Measurements from ENCODE around the gene SRCIN1. TPM values are rescaled to one million over a fixed set of nuclear protein-coding genes. Genes with fewer than 3 reads are reported as not detected.
A peak's percentile ranks its signal among the peaks of the same experiment; 100 is the strongest.

The SRCIN1 gene
- total RNA-seq, 2 donors from 2014 or later = 1.4 to 3.0 TPM

- DNase-seq (no peak), ATAC-seq (no peak)
- intact Hi-C loops (cut with DNase I) = no loop called here
Observed at GRCh38 chr17:38601539-38602351, 4.0 kb downstream of the SRCIN1 start.

- no peak for DNase-seq
- ATAC-seq = no peak
- intact Hi-C loops (cut with DNase I) = no loop called here
Observed at GRCh38 chr17:38600906-38601305, 4.8 kb downstream of the SRCIN1 start.

- intact Hi-C loops (cut with DNase I) = no loop called here
- DNase-seq (no peak), ATAC-seq (no peak)
Observed at GRCh38 chr17:38600416-38600815, 5.3 kb downstream of the SRCIN1 start.

GRCh38 chr17:38599398-38599856, 6.3 kb downstream of the SRCIN1 start:
- DNase-seq (no peak), ATAC-seq (no peak)
- intact Hi-C loops (cut with DNase I) = no loop called here

GRCh38 chr17:38598995-38599394, 6.8 kb downstream of the SRCIN1 start:
- intact Hi-C loops (cut with DNase I) = no loop called here
- ATAC-seq (no peak), DNase-seq (no peak)

DNA sequence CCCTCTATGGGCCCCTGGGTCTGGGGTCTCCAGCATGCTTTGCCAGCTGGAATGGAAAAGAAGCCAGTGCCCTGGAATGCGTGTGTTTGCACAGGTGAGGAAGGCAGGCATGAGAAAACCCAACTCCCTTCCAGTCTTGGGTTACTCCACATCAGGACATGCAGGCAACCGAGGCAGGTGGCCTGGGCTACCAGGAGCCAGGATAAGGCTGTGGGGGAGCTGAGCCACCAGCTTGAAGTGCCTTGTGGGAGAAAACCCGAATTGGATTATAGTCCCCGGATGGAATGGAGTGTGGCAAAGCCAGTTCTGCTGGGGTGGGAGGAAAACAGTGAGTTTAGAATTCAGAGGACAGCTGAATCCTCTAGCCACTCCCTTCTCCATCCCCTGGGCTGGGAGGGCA, 7.2 kb downstream of the SRCIN1 start:
- intact Hi-C loops (cut with DNase I) = no loop called here

DNA sequence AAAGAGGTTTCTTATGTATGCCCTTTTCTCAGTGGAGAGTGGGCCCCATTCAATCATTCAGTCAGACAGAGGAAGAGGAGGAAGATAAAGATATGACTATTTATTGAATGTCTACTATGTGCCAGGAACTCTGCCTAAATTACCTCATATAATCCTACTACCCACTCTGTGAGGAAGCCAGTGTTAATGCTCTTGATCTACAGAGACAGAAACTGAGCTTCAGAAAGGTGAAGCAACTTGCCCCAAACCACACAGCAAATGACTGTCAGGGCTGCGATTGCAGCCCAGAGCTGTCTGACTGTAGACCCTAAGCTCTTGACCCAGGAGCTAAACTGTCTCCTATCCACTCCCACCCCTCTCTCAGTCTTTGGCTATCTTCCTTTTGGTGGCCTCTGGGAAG, 8.4 kb downstream of the SRCIN1 start:
- DNase-seq = no peak
- no peak for ATAC-seq
- intact Hi-C loops (cut with DNase I) = no loop called here

More for the DNA sequence above, 7.2 kb downstream of the SRCIN1 start:
- no peak for DNase-seq
- peak in 1 of 2 donors; percentile 20 for ATAC-seq

GRCh38 chr17:38596651-38597050, 9.1 kb downstream of the SRCIN1 start:
- no peak for ATAC-seq
- DNase-seq = no peak
- intact Hi-C loops (cut with DNase I) = no loop called here

GRCh38 chr17:38595892-38596291, 9.9 kb downstream of the SRCIN1 start:
- intact Hi-C loops (cut with DNase I) = no loop called here
- DNase-seq (no peak), ATAC-seq (no peak)

GRCh38 chr17:38594152-38594551, 11.6 kb downstream of the SRCIN1 start:
- ATAC-seq (no peak), DNase-seq (no peak)
- intact Hi-C loops (cut with DNase I) = no loop called here

DNA sequence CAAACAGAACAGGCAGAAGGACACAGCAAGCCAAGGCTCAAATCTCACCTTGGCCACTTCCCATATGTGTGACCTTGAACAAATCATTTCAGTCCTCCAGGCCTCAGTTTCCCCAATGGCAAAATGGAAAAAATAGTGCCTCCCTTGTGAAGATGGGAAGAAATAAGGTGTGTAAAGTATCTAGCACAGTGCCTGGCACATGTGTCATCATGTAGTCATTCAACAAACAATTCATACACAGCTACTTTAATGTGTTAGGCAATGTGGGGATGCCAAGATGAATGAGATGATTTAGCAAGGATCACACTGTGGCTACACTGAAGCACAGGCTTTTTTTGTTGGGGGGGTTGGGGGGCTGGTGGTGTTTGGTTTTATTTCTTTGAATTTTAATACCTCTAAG, 13.3 kb downstream of the SRCIN1 start:
- no peak for ATAC-seq
- DNase-seq = no peak
- intact Hi-C loops (cut with DNase I) = no loop called here

DNA sequence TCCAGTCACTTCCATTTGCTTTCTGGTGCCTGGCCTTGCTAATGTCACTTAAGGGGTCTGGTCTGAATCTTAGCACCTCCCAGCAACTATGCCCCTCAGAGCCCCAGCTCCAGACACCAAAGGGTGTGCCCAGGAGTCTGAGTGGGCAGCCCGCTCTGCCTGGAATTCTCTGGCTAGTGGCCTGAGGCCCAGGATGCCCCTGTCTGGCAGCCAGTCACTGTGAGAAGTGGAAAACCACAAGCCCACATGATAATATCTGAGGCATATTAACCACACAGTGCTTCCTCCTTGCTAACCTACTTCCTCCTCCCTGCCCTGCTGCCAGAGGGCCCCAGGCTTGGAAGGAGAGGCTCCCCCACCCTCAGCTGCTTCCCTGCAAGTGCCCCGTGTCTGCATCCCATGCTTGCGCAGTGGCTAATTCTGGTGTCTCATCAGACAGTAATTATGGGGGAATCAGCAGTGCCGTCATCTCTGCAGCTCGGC, 14.0 kb downstream of the SRCIN1 start:
- DNase-seq (no peak), ATAC-seq (peak in 1 of 2 donors; percentile 62)
- intact Hi-C loops (cut with DNase I) = no loop called here

DNA sequence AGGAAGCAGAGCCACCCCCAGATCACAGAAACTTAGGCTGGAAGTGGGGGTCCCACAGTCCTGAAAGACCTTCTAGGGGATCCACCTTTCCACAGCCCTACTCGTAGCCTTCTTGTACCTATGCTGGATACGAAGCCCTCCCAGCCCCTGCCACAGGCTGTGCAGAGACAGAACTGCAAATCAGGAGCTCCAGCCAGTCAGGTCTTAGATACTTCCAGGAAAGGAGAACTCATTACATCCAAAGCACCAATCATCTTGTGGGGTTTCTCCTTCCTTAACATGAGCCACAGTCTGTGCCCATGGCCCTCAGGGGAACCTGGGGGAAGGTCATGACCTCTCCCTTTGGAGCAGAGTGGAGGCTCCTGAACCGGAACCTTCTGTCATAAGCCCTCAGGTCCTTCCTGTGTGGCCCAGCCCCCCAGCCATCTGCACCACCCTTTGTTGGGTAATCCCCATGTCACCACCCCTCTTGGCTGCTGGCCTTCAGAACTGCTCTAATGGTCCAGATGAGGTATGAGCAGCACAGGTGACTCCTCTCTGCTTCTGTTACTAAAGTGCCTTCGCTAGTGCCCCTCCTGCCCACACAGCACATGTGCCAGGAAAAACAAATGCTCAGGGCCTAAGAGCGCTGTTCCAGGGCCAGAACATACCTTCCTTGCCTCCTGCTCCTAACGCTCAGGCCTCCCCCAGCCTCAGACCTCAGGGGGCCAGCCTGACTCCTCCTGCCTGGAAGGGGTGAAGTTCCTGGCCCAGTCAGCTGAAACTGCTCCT, 14.6 kb downstream of the SRCIN1 start:
- DNase-seq = no peak
- ATAC-seq = peak in 1 of 2 donors; percentile 18
- intact Hi-C loops (cut with DNase I) = no loop called here

GRCh38 chr17:38589462-38590114, 16.2 kb downstream of the SRCIN1 start:
- intact Hi-C loops (cut with DNase I) = loop anchor here in 1 of 2 donors (10.0 kb wide), 1 partner anchor 165 kb away; the partner anchor contains the start of gene ARHGAP23
- ATAC-seq (no peak), DNase-seq (no peak)

DNA sequence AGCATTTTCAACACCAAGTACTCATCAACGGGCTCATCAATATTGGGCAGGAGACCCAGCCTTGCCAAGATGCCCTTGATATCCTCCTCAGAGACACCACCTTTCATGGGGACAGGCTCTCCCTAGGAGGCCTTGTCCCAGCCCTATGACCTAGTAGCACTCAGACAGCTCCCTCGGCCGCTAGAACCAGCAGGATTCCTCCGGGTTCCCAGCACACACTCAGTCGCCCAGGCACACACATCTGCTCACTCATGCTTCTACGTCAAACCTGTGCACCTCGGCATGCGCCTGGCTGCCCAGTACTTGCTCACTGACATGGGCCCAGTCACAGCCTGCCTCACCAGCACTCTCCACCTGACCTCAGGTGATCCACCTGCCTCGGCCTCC, 17.0 kb downstream of the SRCIN1 start:
- no peak for DNase-seq
- intact Hi-C loops (cut with DNase I) = loop anchor here in 1 of 2 donors (10.0 kb wide), 1 partner anchor 164 kb away; the partner anchor contains the start of gene ARHGAP23

DNA sequence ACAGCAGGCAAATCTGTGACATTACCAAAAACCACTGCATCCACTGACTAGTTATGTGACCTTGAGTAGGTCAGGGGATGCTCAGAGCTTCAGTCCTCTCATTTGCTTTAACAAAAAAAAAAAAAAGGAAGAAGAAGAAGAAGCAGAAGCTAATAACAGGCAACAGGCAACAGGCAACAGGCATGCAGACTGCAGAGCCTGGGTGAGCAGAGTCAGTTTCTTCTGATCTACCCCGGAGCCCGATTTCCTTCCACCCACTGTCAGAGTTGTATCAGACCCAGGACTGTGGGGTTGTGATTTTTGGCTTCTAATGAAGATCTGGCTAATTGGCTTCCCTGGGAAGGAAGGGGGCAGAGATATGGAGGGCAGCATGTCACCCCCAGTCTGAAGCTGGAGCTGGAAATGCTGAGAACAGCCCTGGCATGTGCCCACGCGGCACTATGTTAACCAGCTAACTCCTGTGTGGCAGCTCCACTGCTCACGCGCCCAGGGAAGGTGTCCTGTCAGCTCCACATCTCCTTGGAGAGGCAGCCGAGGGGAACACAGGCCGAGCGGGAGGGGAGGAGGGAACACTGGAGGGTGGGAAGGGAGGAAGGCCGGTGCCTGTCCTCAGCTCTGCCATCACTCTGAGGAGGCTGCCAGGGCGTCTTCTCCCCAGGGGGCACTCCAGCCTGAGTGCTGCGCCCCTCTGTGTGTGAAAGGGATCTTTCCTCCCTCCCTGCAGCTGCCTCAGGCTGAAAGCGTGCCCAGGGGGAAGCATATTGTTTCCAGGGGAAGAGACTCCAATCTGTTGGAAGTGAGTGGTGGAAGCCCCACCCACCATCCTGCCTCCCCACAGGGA, 17.6 kb downstream of the SRCIN1 start:
- intact Hi-C loops (cut with DNase I) = loop anchor here in 1 of 2 donors (10.0 kb wide), 1 partner anchor 163 kb away; the partner anchor contains the start of gene ARHGAP23
- ATAC-seq (no peak), DNase-seq (no peak)

More for the DNA sequence above, 17.0 kb downstream of the SRCIN1 start:
- no peak for ATAC-seq

GRCh38 chr17:38587203-38587602, 18.5 kb downstream of the SRCIN1 start:
- DNase-seq = no peak
- intact Hi-C loops (cut with DNase I) = loop anchor here in 1 of 2 donors (10.0 kb wide), 1 partner anchor 162 kb away; the partner anchor contains the start of gene ARHGAP23
- ATAC-seq = no peak

DNA sequence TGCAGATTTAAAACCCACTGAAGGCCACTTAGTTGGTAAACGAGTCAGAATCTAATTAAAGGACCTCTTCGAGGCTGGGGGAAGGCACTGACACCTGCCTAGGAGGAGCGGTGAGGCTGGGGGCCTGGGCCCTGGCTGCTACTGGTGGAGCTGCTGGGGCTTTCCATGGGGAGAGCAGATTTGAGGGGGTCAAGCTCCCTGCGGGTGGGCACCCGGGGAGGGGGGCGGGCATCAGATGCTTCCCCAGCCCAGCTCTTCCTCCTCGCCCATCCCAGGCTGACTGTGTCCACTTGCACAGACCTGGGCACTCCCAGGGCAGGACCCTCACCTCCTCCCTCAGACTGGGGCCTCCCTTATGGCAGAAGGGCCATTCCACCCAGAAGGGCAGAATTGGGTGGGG, 19.0 kb downstream of the SRCIN1 start:
- ATAC-seq (no peak), DNase-seq (no peak)
- intact Hi-C loops (cut with DNase I) = loop anchor here in 1 of 2 donors (10.0 kb wide), 1 partner anchor 162 kb away; the partner anchor contains the start of gene ARHGAP23

Data from left cardiac atrium (tissue), 4 donors.